ENCODE data around the gene DHX58. TPM values are rescaled to one million over a fixed set of nuclear protein-coding genes. Genes with fewer than 3 reads are reported as not detected.

Gene DHX58
- total RNA-seq, 1 donor from 2014 or later, result not detected

GRCh38 chr17:42087042-42087701 lies 25.3 kb downstream of the DHX58 start:
- no peak for TF ChIP-seq EZH2phosphoT487 (IDR thresholded peaks at IDR 0.05)
- no peak for TF ChIP-seq CTCF (IDR thresholded peaks at IDR 0.05)
- TF ChIP-seq EZH2 (IDR thresholded peaks at IDR 0.05), result no peak
- Mint-ChIP-seq H3K27ac (no peak overlapping the region), H3K4me3 (no peak overlapping the region), H3K9me3 (no peaks in the 10 kb centered on the region), H3K36me3 (no peaks in the 10 kb centered on the region), H3K27me3 (ENCODE audit: insufficient read depth, low read depth) (peaks cover 2% of the 10 kb centered on the region), H3K4me1 (peaks cover 3% of the 10 kb centered on the region)
- Histone ChIP-seq H3K4me1 (no peaks in the 10 kb centered on the region), H3K9me3 (ENCODE audit: low read depth) (no peaks in the 10 kb centered on the region), H3K4me3 (no peak overlapping the region), H3K9ac (no peak overlapping the region), H2AFZ (replicated peaks) (no peak overlapping the region), H3F3A (ENCODE audit: low read depth) (no peaks in the 10 kb centered on the region), H3K4me2 (no peak overlapping the region), H3K79me2 (ENCODE audit: low read depth) (no peaks in the 10 kb centered on the region), H3K36me3 (no peaks in the 10 kb centered on the region), H3K27ac (no peak overlapping the region), H4K20me1 (ENCODE audit: low read depth) (no peaks in the 10 kb centered on the region), H3K27me3 (no peaks in the 10 kb centered on the region)
- no peak for DNase-seq (ENCODE audit: low spot score)

- no peaks in the 10 kb centered on the region for H3F3A ChIP-seq (ENCODE audit: low read depth)
- no peaks in the 10 kb centered on the region for H3K27me3 ChIP-seq
- no peak for DNase-seq (ENCODE audit: low spot score)
- no peak overlapping the region for H3K4me2 ChIP-seq
- no peak overlapping the region for H3K27ac ChIP-seq
- TF ChIP-seq CTCF (IDR thresholded peaks at IDR 0.05) (no peak), EZH2 (IDR thresholded peaks at IDR 0.05) (no peak), EZH2phosphoT487 (IDR thresholded peaks at IDR 0.05) (no peak)
- no peak overlapping the region for H3K9ac ChIP-seq
- no peak overlapping the region for H3K4me3 ChIP-seq
- Mint-ChIP-seq H3K27ac (no peak overlapping the region), H3K4me1 (peaks cover 10% of the 10 kb centered on the region), H3K36me3 (no peaks in the 10 kb centered on the region), H3K9me3 (no peaks in the 10 kb centered on the region), H3K4me3 (no peak overlapping the region), H3K27me3 (ENCODE audit: insufficient read depth, low read depth) (peaks cover 3% of the 10 kb centered on the region)
- H4K20me1 ChIP-seq (ENCODE audit: low read depth), result no peaks in the 10 kb centered on the region
- H3K36me3 ChIP-seq, result no peaks in the 10 kb centered on the region
- no peaks in the 10 kb centered on the region for H3K79me2 ChIP-seq (ENCODE audit: low read depth)
- no peaks in the 10 kb centered on the region for H3K9me3 ChIP-seq (ENCODE audit: low read depth)
- H2AFZ ChIP-seq (replicated peaks), result no peak overlapping the region
- peaks cover 9% of the 10 kb centered on the region for H3K4me1 ChIP-seq
These were observed 30.9 kb downstream of the DHX58 start for GRCh38 chr17:42081516-42082129.

- H3K27ac Mint-ChIP-seq, result no peak overlapping the region
- DNase-seq (ENCODE audit: low spot score), result no peak
- Histone ChIP-seq H2AFZ (replicated peaks) (no peak overlapping the region), H3K36me3 (no peaks in the 10 kb centered on the region), H3K79me2 (ENCODE audit: low read depth) (no peaks in the 10 kb centered on the region), H3K4me2 (no peak overlapping the region), H3K9ac (no peak overlapping the region), H4K20me1 (ENCODE audit: low read depth) (no peaks in the 10 kb centered on the region), H3K27me3 (no peaks in the 10 kb centered on the region), H3K4me3 (no peak overlapping the region), H3K9me3 (ENCODE audit: low read depth) (no peaks in the 10 kb centered on the region), H3K27ac (no peak overlapping the region), H3F3A (ENCODE audit: low read depth) (no peaks in the 10 kb centered on the region), H3K4me1 (peaks cover 9% of the 10 kb centered on the region)
- peaks cover 6% of the 10 kb centered on the region for H3K27me3 Mint-ChIP-seq (ENCODE audit: insufficient read depth, low read depth)
- H3K9me3 Mint-ChIP-seq, result no peaks in the 10 kb centered on the region
- no peak for TF ChIP-seq CTCF (IDR thresholded peaks at IDR 0.05)
- no peak for TF ChIP-seq EZH2phosphoT487 (IDR thresholded peaks at IDR 0.05)
- TF ChIP-seq EZH2 (IDR thresholded peaks at IDR 0.05), result no peak
- peaks cover 10% of the 10 kb centered on the region for H3K4me1 Mint-ChIP-seq
- H3K4me3 Mint-ChIP-seq, result no peak overlapping the region
- no peaks in the 10 kb centered on the region for H3K36me3 Mint-ChIP-seq
These were observed 33.0 kb downstream of the DHX58 start for GRCh38 chr17:42079541-42079940.

All from neural progenitor cell (in vitro differentiated cells).